Measurements from ENCODE around the gene PKLR. TPM values are rescaled to one million over a fixed set of nuclear protein-coding genes. Genes with fewer than 3 reads are reported as not detected.
A peak's percentile ranks its signal among the peaks of the same experiment; 100 is the strongest.

Gene PKLR
- total RNA-seq, 8 experiments from 2014 or later: 0.07 to 1.1 (median 0.17) TPM

DNA sequence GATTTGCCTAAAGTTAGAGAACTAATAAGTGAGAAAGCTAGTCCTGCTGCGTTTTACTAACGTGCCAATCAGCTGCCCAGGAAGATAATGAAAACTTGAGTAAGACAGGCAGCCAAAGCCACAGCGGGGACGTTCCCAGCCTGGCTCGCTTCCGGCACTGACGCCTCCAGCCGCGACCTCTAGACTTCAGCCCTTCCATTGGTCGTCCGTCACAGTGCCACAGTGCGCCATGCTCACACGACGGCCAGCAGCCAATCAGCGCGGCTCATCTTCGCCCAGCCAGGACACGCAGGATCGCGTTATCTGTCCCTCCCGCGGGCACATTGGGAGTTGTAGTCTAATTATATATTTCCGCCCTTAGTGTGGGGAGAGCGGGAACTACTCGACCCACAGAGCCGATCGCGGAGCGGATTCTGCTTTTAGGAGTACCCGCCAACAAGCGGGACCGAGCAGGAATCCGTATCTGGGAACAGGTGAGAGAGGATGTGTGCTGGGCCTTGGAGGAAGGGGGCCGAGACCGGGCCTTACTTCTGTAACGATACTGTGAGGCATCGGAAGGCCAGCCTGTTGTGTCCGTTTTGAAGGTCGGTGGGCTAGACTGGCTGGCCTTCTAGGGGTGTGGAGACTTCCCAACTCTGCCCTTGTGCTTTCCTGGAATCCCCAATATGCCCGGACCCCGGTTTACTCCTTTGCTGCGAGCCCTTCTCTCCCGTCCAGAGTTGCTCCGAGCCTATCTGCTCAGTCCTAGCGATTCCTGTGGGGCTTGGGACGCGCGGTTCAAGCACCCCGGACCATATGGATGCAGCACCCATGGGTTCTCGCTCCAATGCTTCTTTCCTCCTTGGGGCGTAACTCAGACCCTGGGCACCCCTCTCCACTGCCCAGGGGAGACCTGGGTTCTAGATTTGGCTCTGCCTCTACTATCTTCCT lies 7.5 kb upstream of the PKLR start, which contains the start of gene FDPS:
Gene FDPS, plus strand, starts transcription at position 374 of the 930 bp plus-strand sequence. CDS start 924 bp downstream, outside the sequence.
- 0 to 7% (median 0%) methylated on average over 1 to 44 of the region's 51 CpGs for WGBS, 10 experiments
- ATAC-seq (replicated peaks in 6 of 8): peak; percentile 94 to 98 (median 97)
- peaks cover 16 to 21% of the 10 kb centered on the region in 2 donors for H3K4me1 ChIP-seq (replicated peaks in 1 of 2)
- in situ Hi-C loops (cut with MboI; ENCODE audit: low pct_unique_long_range_greater_than_20kb in 2 of 9, low sequenced_read_pairs in 9 of 9, unreplicated experiment in 9 of 9): no loop called here
- H3K4me3 ChIP-seq: peak within 1 kb of the TSS; percentile 66 to 94 (median 75)
- peak within 1 kb of the TSS; percentile 84 to 89 for H3K27ac ChIP-seq

GRCh38 chr1:155307247-155307740 lies 6.1 kb upstream of the PKLR start:
- peak overlapping the region in 1 of 2 donors; percentile 75 for H3K27ac ChIP-seq

DNA sequence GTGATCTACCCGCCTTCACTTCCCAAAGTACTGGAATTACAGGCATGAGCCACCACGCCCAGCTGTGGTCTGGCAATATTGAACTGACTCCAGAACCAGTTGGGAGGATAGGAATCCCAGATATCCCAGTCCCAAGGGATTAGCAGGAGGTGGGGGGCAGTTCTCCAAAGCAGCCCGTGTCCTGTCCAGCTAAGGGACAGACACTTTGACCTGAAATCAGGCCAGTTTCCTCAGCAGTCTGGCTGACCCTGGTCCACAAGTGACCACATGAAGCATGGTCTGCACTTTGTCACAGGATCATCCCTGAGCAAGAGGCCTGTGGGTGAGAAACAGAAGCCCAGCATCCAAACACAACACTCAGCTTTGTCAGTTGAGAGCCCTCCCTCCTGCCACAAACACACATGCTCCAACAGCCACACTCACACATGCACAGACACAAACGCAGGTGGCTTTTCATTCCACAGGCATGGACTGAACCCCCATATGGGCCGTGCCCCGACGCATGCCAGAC lies 4.7 kb upstream of the PKLR start:
- 60 to 90% (median 74%) methylated on average over 2 to 6 of the region's 7 CpGs; no CpG with 5 or more reads in 4 of the 10 experiments for WGBS, 10 experiments
- Histone ChIP-seq H3K4me1 (replicated peaks in 1 of 2) (peaks cover 16 to 21% of the 10 kb centered on the region in 2 donors), H3K4me3 (no peak overlapping the region), H3K27ac (no peak overlapping the region)
- no peak for ATAC-seq (replicated peaks in 6 of 8)
- in situ Hi-C loops (cut with MboI; ENCODE audit: low pct_unique_long_range_greater_than_20kb in 2 of 9, low sequenced_read_pairs in 9 of 9, unreplicated experiment in 9 of 9): no loop called here

More at GRCh38 chr1:155307247-155307740, 6.1 kb upstream of the PKLR start:
- no peak overlapping the region for H3K4me3 ChIP-seq
- 0 to 100% (median 83%) methylated on average over 1 to 6 of the region's 6 CpGs; no CpG with 5 or more reads in 3 of the 10 experiments for WGBS, 10 experiments
- no peak for ATAC-seq (replicated peaks in 6 of 8)
- peaks cover 16 to 21% of the 10 kb centered on the region in 2 donors for H3K4me1 ChIP-seq (replicated peaks in 1 of 2)
- in situ Hi-C loops (cut with MboI; ENCODE audit: low pct_unique_long_range_greater_than_20kb in 2 of 9, low sequenced_read_pairs in 9 of 9, unreplicated experiment in 9 of 9): no loop called here

GRCh38 chr1:155304558-155305063 lies 3.4 kb upstream of the PKLR start:
- 53 to 100% (median 89%) methylated on average over 2 to 10 of the region's 11 CpGs for WGBS, 10 experiments
- in situ Hi-C loops (cut with MboI; ENCODE audit: low pct_unique_long_range_greater_than_20kb in 2 of 9, low sequenced_read_pairs in 9 of 9, unreplicated experiment in 9 of 9): no loop called here

GRCh38 chr1:155300553-155301329 lies 497 bp downstream of the PKLR start:
- Histone ChIP-seq H3K4me1 (replicated peaks in 1 of 2) (peaks cover 18 to 23% of the 10 kb centered on the region in 2 donors), H3K4me3 (no peak overlapping the region), H3K27ac (no peak overlapping the region)
- ATAC-seq (replicated peaks in 6 of 8): no peak
- 42 to 100% (median 83%) methylated on average over 2 to 8 of the region's 9 CpGs; no CpG with 5 or more reads in 2 of the 10 experiments for WGBS, 10 experiments
- in situ Hi-C loops (cut with MboI; ENCODE audit: low pct_unique_long_range_greater_than_20kb in 2 of 9, low sequenced_read_pairs in 9 of 9, unreplicated experiment in 9 of 9): no loop called here

More at GRCh38 chr1:155304558-155305063, 3.4 kb upstream of the PKLR start:
- H3K4me1 ChIP-seq (replicated peaks in 1 of 2): peaks cover 9 to 11% of the 10 kb centered on the region in 2 donors
- H3K4me3 ChIP-seq: no peak overlapping the region
- ATAC-seq (replicated peaks in 6 of 8): no peak
- H3K27ac ChIP-seq: no peak overlapping the region

DNA sequence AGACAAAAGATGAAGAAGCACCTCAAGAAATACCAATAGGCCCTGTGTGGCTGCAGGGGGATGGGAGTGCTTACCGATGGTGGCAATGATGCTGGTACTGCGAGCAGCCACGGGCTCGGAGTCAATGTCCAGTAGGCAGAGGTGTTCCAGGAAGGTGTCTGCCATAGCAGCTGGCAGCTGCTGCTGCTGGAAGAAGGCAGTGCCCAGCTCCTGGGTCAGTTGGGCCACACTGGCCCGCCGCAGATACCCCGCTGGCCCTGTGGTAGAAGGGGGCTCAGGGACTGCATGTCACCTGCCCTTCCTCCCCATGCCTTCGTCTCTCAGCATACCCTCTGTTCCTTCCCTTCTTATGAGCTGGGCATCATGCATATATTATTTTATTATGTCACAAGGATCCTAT lies 1.2 kb downstream of the PKLR start:
- ATAC-seq (replicated peaks in 6 of 8): no peak
- Histone ChIP-seq H3K27ac (no peak overlapping the region), H3K4me1 (replicated peaks in 1 of 2) (peaks cover 18 to 23% of the 10 kb centered on the region in 2 donors), H3K4me3 (no peak overlapping the region)
- in situ Hi-C loops (cut with MboI; ENCODE audit: low pct_unique_long_range_greater_than_20kb in 2 of 9, low sequenced_read_pairs in 9 of 9, unreplicated experiment in 9 of 9): no loop called here
- 80 to 93% (median 90%) methylated on average over 1 to 8 of the region's 8 CpGs; no CpG with 5 or more reads in 3 of the 10 experiments for whole genome bisulfite sequencing, 10 experiments

GRCh38 chr1:155297384-155297783 lies 3.9 kb downstream of the PKLR start:
- peak in 5 of 8 experiments; percentile 66 to 90 (median 87) for ATAC-seq (replicated peaks in 6 of 8)
- in situ Hi-C loops (cut with MboI; ENCODE audit: low pct_unique_long_range_greater_than_20kb in 2 of 9, low sequenced_read_pairs in 9 of 9, unreplicated experiment in 9 of 9): no loop called here
- no peak overlapping the region for H3K4me3 ChIP-seq
- peak overlapping the region; percentile 62 to 73 for H3K27ac ChIP-seq
- H3K4me1 ChIP-seq (replicated peaks in 1 of 2): peaks cover 18 to 23% of the 10 kb centered on the region in 2 donors
- WGBS, 10 experiments: 0 to 82% (median 61%) methylated on average over 1 to 7 of the region's 7 CpGs

GRCh38 chr1:155296661-155297060 lies 4.6 kb downstream of the PKLR start:
- in situ Hi-C loops (cut with MboI; ENCODE audit: low pct_unique_long_range_greater_than_20kb in 2 of 9, low sequenced_read_pairs in 9 of 9, unreplicated experiment in 9 of 9): no loop called here
- peak overlapping the region; percentile 62 to 73 for H3K27ac ChIP-seq
- no peak overlapping the region for H3K4me3 ChIP-seq
- 86 to 100% (median 97%) methylated on average over 1 to 3 of the region's 3 CpGs; no CpG with 5 or more reads in 4 of the 10 experiments for WGBS, 10 experiments
- peaks cover 18 to 23% of the 10 kb centered on the region in 2 donors for H3K4me1 ChIP-seq (replicated peaks in 1 of 2)
- no peak for ATAC-seq (replicated peaks in 6 of 8)

DNA sequence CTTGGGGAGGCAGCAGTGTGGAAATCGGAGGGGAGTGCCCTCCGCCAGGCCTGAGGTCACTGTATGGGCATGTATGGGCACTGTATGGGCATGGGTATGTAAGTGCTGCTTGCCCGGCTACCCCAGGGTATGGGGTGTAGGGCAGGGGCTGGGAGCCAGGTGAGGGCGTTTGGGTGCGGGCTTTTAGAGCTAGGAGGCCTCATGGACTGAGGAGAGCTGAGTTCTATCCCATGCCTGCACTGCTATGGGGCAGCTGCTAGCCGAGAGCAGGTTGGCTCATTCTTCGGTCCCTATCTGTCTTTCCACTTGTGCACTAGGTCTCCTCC lies 5.3 kb downstream of the PKLR start:
- in situ Hi-C loops (cut with MboI; ENCODE audit: low pct_unique_long_range_greater_than_20kb in 2 of 9, low sequenced_read_pairs in 9 of 9, unreplicated experiment in 9 of 9): no loop called here
- ATAC-seq (replicated peaks in 6 of 8): no peak

GRCh38 chr1:155295183-155295941 lies 5.9 kb downstream of the PKLR start:
- in situ Hi-C loops (cut with MboI; ENCODE audit: low pct_unique_long_range_greater_than_20kb in 2 of 9, low sequenced_read_pairs in 9 of 9, unreplicated experiment in 9 of 9): no loop called here
- peaks cover 18 to 23% of the 10 kb centered on the region in 2 donors for H3K4me1 ChIP-seq (replicated peaks in 1 of 2)
- H3K27ac ChIP-seq: no peak overlapping the region
- no peak overlapping the region for H3K4me3 ChIP-seq
- 8 to 28% (median 18%) methylated on average over 8 to 16 of the region's 47 CpGs; no CpG with 5 or more reads in 6 of the 10 experiments for WGBS, 10 experiments
- ATAC-seq (replicated peaks in 6 of 8): peak in 5 of 8 experiments; percentile 9 to 71 (median 59)

More for the DNA sequence above, 5.3 kb downstream of the PKLR start:
- H3K4me1 ChIP-seq (replicated peaks in 1 of 2): peaks cover 18 to 23% of the 10 kb centered on the region in 2 donors
- WGBS, 10 experiments: 50 to 100% (median 90%) methylated on average over 1 to 6 of the region's 7 CpGs; no CpG with 5 or more reads in 3 of the 10 experiments
- no peak overlapping the region for H3K27ac ChIP-seq
- no peak overlapping the region for H3K4me3 ChIP-seq

DNA sequence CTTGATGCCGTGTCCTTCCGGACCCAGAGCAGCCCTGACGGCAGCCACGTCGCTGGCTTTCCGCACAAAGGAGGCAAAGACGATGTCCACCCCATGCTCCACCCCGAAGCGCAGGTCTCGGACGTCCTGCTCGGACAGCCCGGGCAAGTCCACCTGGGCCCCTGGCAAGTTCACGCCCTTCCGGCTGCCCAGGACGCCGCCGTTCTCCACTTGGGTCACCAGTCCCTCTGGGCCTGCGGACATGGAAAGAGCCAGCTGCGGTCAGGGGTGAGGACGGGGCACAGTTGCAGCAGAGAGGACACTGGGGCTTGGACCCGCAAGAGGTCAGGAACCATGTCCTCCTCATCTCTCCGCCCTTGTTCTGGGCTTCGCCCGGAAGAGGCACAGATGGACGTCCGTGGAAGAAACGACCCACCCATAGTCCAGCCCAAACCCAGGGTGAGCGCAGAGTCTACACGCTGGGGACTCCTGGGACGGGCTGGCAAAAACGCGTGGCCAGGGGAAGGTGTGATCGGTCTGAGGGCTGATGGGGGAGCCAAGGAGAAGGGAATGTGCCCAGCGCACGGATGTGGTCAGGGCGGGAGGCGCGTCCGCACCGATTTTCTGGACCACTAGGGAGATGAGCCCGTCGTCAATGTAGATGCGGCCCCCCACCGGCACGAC lies 6.6 kb downstream of the PKLR start:
- peak in 2 of 8 experiments; percentile 13 to 19 for ATAC-seq (replicated peaks in 6 of 8)
- in situ Hi-C loops (cut with MboI; ENCODE audit: low pct_unique_long_range_greater_than_20kb in 2 of 9, low sequenced_read_pairs in 9 of 9, unreplicated experiment in 9 of 9): no loop called here
- WGBS, 10 experiments: 42 to 88% (median 58%) methylated on average over 10 to 32 of the region's 46 CpGs; no CpG with 5 or more reads in 4 of the 10 experiments

More for the DNA sequence above, 6.6 kb downstream of the PKLR start:
- no peak overlapping the region for H3K27ac ChIP-seq
- H3K4me3 ChIP-seq: no peak overlapping the region
- peaks cover 18 to 23% of the 10 kb centered on the region in 2 donors for H3K4me1 ChIP-seq (replicated peaks in 1 of 2)
